Thyroid gland (tissue), 4 donors: ENCODE measurements around the gene SLC25A2. TPM values are rescaled to one million over a fixed set of nuclear protein-coding genes. Genes with fewer than 3 reads are reported as not detected.
"Not testable (repeated sequence)": the region's sequence is repeated elsewhere in the genome, so short reads cannot be mapped to it uniquely, and the experiment has no call there.

Experiments used
- DNase-seq, 2 donors: peaks; one replicate each; pipeline ENCODE4 v3.0.0-alpha.2; 2019
- H3K27ac ChIP-seq, 3 donors: fragments of 200-600 bp; sonication (generic); 1 replicate in 2 of 3; 2 replicates in 1 of 3; pipeline ENCODE4 v1.5.1; 2016 to 2019; ENCODE audit warnings: mild to moderate bottlenecking in 1 of 3, moderate library complexity in 1 of 3
- H3K27me3 ChIP-seq: fragments of 200-600 bp; sonication (generic); one replicate; pipeline ENCODE4 v1.5.1; 2019
- H3K36me3 ChIP-seq, 2 donors: fragments of 200-600 bp; sonication (generic); one replicate each; pipeline ENCODE4 v1.5.1; 2016 to 2019
- H3K4me1 ChIP-seq, 2 donors: fragments of 200-600 bp; sonication (generic); one replicate each; pipeline ENCODE4 v1.5.1; 2017 to 2019
- H3K4me3 ChIP-seq, 3 donors: fragments of 200-600 bp; sonication (generic); replicated peaks in 1 of 3; 1 replicate in 2 of 3; 2 replicates in 1 of 3; pipeline ENCODE4 v1.5.1; 2016; ENCODE audit warnings: mild to moderate bottlenecking in 1 of 3
- H3K9me3 ChIP-seq: fragments of 200-600 bp; sonication (generic); one replicate; pipeline ENCODE4 v1.5.1; 2017
- POLR2A ChIP-seq, 2 donors: fragments of 450-650 bp; IDR thresholded peaks; one replicate each; pipeline ENCODE4 v1.6.1; 2017; ENCODE audit warnings: antibody characterized with exemption in 2 of 2, mild to moderate bottlenecking in 2 of 2, moderate library complexity in 1 of 2
- WGBS, 2 donors: methylation state at CpG; one replicate each; pipeline ENCODE4 v1.1.5; 2017; 5-methylcytosine and 5-hydroxymethylcytosine counted together
- intact Hi-C: fragments of 100-400 bp; cut with DNase I; formaldehyde crosslinking; loops from one replicate; pipeline ENCODE4 v1.15.1; 2023
- total RNA-seq, 4 donors: library from RNA; depleted of rRNA; stranded (reverse); fragments of >200 nt; gene quantifications; one replicate each; pipeline ENCODE4 v1.2.3, GENCODE V29; 2016
- TF ChIP-seq, protein P1 (sequence below), 6 experiments: fragments of 200-600 bp in 3 of 6; fragments of 450-650 bp in 3 of 6; sonication (generic) in 3 of 6; IDR thresholded peaks; one replicate each; pipeline ENCODE4 v1.5.1; 2016 to 2019; ENCODE audit warnings: antibody characterized with exemption in 6 of 6, mild to moderate bottlenecking in 2 of 6, inconsistent platforms in 1 of 6, moderate library complexity in 1 of 6

The SLC25A2 gene
- 1 to 10 TPM in 2 of 4 donors, not detected in 2; 1.6 to 4.5 TPM for total RNA-seq

GRCh38 chr5:141303756-141304155, at the start of gene SLC25A2:
Gene SLC25A2 (minus strand): TSS chr5:141304049. CDS start chr5:141303865, 184 bp downstream.
- intact Hi-C loops: no loop called here
- no peaks in the 10 kb centered on the region for H3K36me3 ChIP-seq
- H3K4me3 ChIP-seq: no peak within 1 kb of the TSS
- H3K4me1 ChIP-seq: no peaks in the 10 kb centered on the region
- no peak for DNase-seq
- H3K27me3 ChIP-seq: no peaks in the 10 kb centered on the region
- no peaks in the 10 kb centered on the region for H3K9me3 ChIP-seq
- H3K27ac ChIP-seq: no peak within 1 kb of the TSS
- TF ChIP-seq, protein P1, sequence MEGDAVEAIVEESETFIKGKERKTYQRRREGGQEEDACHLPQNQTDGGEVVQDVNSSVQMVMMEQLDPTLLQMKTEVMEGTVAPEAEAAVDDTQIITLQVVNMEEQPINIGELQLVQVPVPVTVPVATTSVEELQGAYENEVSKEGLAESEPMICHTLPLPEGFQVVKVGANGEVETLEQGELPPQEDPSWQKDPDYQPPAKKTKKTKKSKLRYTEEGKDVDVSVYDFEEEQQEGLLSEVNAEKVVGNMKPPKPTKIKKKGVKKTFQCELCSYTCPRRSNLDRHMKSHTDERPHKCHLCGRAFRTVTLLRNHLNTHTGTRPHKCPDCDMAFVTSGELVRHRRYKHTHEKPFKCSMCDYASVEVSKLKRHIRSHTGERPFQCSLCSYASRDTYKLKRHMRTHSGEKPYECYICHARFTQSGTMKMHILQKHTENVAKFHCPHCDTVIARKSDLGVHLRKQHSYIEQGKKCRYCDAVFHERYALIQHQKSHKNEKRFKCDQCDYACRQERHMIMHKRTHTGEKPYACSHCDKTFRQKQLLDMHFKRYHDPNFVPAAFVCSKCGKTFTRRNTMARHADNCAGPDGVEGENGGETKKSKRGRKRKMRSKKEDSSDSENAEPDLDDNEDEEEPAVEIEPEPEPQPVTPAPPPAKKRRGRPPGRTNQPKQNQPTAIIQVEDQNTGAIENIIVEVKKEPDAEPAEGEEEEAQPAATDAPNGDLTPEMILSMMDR (IDR thresholded peaks at IDR 0.05): no peak
- TF ChIP-seq POLR2A (IDR thresholded peaks at IDR 0.05): no peak
- 30 to 50% methylated on average over 2 to 22 of the region's 36 CpGs for WGBS, 2 donors

- Histone ChIP-seq H3K27me3 (no peaks in the 10 kb centered on the region), H3K9me3 (no peaks in the 10 kb centered on the region), H3K27ac (no peak overlapping the region), H3K4me3 (no peak overlapping the region), H3K4me1 (no peaks in the 10 kb centered on the region), H3K36me3 (no peaks in the 10 kb centered on the region)
- no peak for DNase-seq
- TF ChIP-seq, protein P1 (IDR thresholded peaks at IDR 0.05): no peak
- TF ChIP-seq POLR2A (IDR thresholded peaks at IDR 0.05): no peak
- 16 to 54% methylated on average over 3 to 5 of the region's 36 CpGs for WGBS, 2 donors
- intact Hi-C loops: no loop called here
Measured at GRCh38 chr5:141351591-141351990, 47.7 kb upstream of the SLC25A2 start.

DNA sequence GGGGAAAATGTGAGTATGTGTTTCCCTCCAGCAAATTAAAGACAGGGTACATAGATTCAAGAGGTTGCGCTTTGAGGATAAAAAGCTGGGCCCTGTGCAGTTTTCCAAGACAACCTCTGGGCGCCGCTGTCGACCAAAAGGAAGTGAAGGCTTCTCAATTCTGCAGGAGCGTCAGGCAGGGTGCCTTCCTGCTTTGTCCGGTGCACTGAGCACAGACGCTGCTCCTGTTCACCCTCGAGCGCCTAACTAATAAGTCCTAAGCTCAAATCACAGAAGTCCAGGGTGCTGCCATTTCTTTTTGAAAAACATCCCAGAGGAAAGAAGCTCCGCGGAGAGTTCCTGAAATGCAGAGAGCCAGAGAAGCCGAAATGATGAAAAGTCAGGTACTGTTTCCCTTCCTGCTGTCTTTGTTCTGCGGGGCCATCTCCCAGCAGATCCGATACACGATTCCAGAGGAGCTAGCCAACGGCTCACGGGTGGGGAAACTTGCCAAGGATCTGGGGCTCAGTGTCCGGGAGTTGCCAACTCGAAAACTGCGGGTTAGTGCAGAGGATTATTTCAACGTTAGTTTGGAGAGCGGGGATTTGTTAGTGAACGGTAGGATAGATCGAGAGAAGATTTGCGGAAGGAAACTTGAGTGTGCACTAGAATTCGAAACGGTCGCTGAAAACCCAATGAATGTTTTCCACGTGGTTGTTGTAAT, 46.2 kb upstream of the SLC25A2 start, which contains the start of gene PCDHGB1:
PCDHGB1 (plus strand) TSS at position 183 of the 703 bp plus-strand sequence; CDS start at position 345, 162 bp downstream.
- Histone ChIP-seq H3K4me1 (no peaks in the 10 kb centered on the region), H3K9me3 (no peaks in the 10 kb centered on the region), H3K4me3 (peak within 1 kb of the TSS in 1 of 3 donors; percentile 23), H3K36me3 (no peaks in the 10 kb centered on the region), H3K27me3 (no peaks in the 10 kb centered on the region), H3K27ac (no peak within 1 kb of the TSS)
- DNase-seq: peak; percentile 46 to 65
- 18 to 27% methylated on average over 29 of the region's 29 CpGs for WGBS, 2 donors
- no peak for TF ChIP-seq POLR2A (IDR thresholded peaks at IDR 0.05)
- TF ChIP-seq, protein P1 (IDR thresholded peaks at IDR 0.05): peak in 3 of 6 experiments; percentile 9 to 40 (median 34)
- intact Hi-C loops: no loop called here

GRCh38 chr5:141346017-141346416, 42.2 kb upstream of the SLC25A2 start:
- H3K36me3 ChIP-seq, H3K27ac ChIP-seq, DNase-seq, intact Hi-C loops, H3K4me3 ChIP-seq, H3K27me3 ChIP-seq, H3K9me3 ChIP-seq, H3K4me1 ChIP-seq: not testable (repeated sequence)
- 34 to 62% methylated on average over 16 to 19 of the region's 35 CpGs for WGBS, 2 donors

GRCh38 chr5:141345327-141345726, 41.5 kb upstream of the SLC25A2 start:
- H3K9me3 ChIP-seq: no peaks in the 10 kb centered on the region
- no peaks in the 10 kb centered on the region for H3K4me1 ChIP-seq
- no peaks in the 10 kb centered on the region for H3K27me3 ChIP-seq
- intact Hi-C loops: no loop called here
- no peak for DNase-seq
- WGBS, 2 donors: 34 to 53% methylated on average over 12 to 20 of the region's 20 CpGs
- TF ChIP-seq POLR2A (IDR thresholded peaks at IDR 0.05): no peak
- TF ChIP-seq, protein P1 (IDR thresholded peaks at IDR 0.05): no peak
- no peaks in the 10 kb centered on the region for H3K36me3 ChIP-seq
- no peak overlapping the region for H3K27ac ChIP-seq
- no peak overlapping the region for H3K4me3 ChIP-seq
